ENCODE results near the gene PLCL1.

PLCL1 gene

GRCh38 chr2:197941715-197942114 lies 137.3 kb downstream of the PLCL1 start:
- H3K4me1 ChIP-seq (ENCODE audit: control insufficient read depth, insufficient read depth, low read length), result peaks cover 4% of the 10 kb centered on the region

GRCh38 chr2:197943731-197944130 lies 139.3 kb downstream of the PLCL1 start:
- no peak overlapping the region for H3K4me3 ChIP-seq (ENCODE audit: low read depth, low read length)
- no peak overlapping the region for H3K9ac ChIP-seq (ENCODE audit: low read length)
- H3K36me3 ChIP-seq (ENCODE audit: control insufficient read depth, insufficient read depth, low read length), result no peaks in the 10 kb centered on the region
- H3K27ac ChIP-seq (ENCODE audit: low read depth, low read length), result no peak overlapping the region
- no peaks in the 10 kb centered on the region for H3K9me3 ChIP-seq (ENCODE audit: control insufficient read depth, insufficient read depth, low read depth, low read length)
- H3K27me3 ChIP-seq (ENCODE audit: control insufficient read depth, insufficient read depth, low read length), result no peaks in the 10 kb centered on the region
- H3K4me1 ChIP-seq (ENCODE audit: control insufficient read depth, insufficient read depth, low read length), result peaks cover 10% of the 10 kb centered on the region

More at GRCh38 chr2:197941715-197942114, 137.3 kb downstream of the PLCL1 start:
- H3K9me3 ChIP-seq (ENCODE audit: control insufficient read depth, insufficient read depth, low read depth, low read length), result no peaks in the 10 kb centered on the region
- H3K27ac ChIP-seq (ENCODE audit: low read depth, low read length), result no peak overlapping the region
- H3K9ac ChIP-seq (ENCODE audit: low read length), result no peak overlapping the region
- no peaks in the 10 kb centered on the region for H3K36me3 ChIP-seq (ENCODE audit: control insufficient read depth, insufficient read depth, low read length)
- no peaks in the 10 kb centered on the region for H3K27me3 ChIP-seq (ENCODE audit: control insufficient read depth, insufficient read depth, low read length)
- H3K4me3 ChIP-seq (ENCODE audit: low read depth, low read length), result no peak overlapping the region

- Histone ChIP-seq H3K9ac (ENCODE audit: low read length) (no peak overlapping the region), H3K36me3 (ENCODE audit: control insufficient read depth, insufficient read depth, low read length) (no peaks in the 10 kb centered on the region), H3K4me1 (ENCODE audit: control insufficient read depth, insufficient read depth, low read length) (peaks cover 10% of the 10 kb centered on the region), H3K27me3 (ENCODE audit: control insufficient read depth, insufficient read depth, low read length) (no peaks in the 10 kb centered on the region), H3K9me3 (ENCODE audit: control insufficient read depth, insufficient read depth, low read depth, low read length) (no peaks in the 10 kb centered on the region), H3K4me3 (ENCODE audit: low read depth, low read length) (no peak overlapping the region), H3K27ac (ENCODE audit: low read depth, low read length) (no peak overlapping the region)
Measured at GRCh38 chr2:197944416-197945096, 140.2 kb downstream of the PLCL1 start.

GRCh38 chr2:197946562-197946961 lies 142.2 kb downstream of the PLCL1 start:
- Histone ChIP-seq H3K9me3 (ENCODE audit: control insufficient read depth, insufficient read depth, low read depth, low read length) (no peaks in the 10 kb centered on the region), H3K36me3 (ENCODE audit: control insufficient read depth, insufficient read depth, low read length) (no peaks in the 10 kb centered on the region), H3K4me1 (ENCODE audit: control insufficient read depth, insufficient read depth, low read length) (peaks cover 10% of the 10 kb centered on the region), H3K27me3 (ENCODE audit: control insufficient read depth, insufficient read depth, low read length) (no peaks in the 10 kb centered on the region), H3K4me3 (ENCODE audit: low read depth, low read length) (no peak overlapping the region), H3K27ac (ENCODE audit: low read depth, low read length) (no peak overlapping the region), H3K9ac (ENCODE audit: low read length) (no peak overlapping the region)

GRCh38 chr2:197947219-197947757 lies 142.9 kb downstream of the PLCL1 start:
- Histone ChIP-seq H3K9me3 (ENCODE audit: control insufficient read depth, insufficient read depth, low read depth, low read length) (no peaks in the 10 kb centered on the region), H3K4me3 (ENCODE audit: low read depth, low read length) (no peak overlapping the region), H3K27ac (ENCODE audit: low read depth, low read length) (no peak overlapping the region), H3K4me1 (ENCODE audit: control insufficient read depth, insufficient read depth, low read length) (peaks cover 10% of the 10 kb centered on the region), H3K9ac (ENCODE audit: low read length) (no peak overlapping the region), H3K36me3 (ENCODE audit: control insufficient read depth, insufficient read depth, low read length) (no peaks in the 10 kb centered on the region), H3K27me3 (ENCODE audit: control insufficient read depth, insufficient read depth, low read length) (no peaks in the 10 kb centered on the region)

GRCh38 chr2:197949224-197949623 lies 144.8 kb downstream of the PLCL1 start:
- no peak overlapping the region for H3K4me3 ChIP-seq (ENCODE audit: low read depth, low read length)
- H3K9ac ChIP-seq (ENCODE audit: low read length), result no peak overlapping the region
- no peak overlapping the region for H3K27ac ChIP-seq (ENCODE audit: low read depth, low read length)
- H3K4me1 ChIP-seq (ENCODE audit: control insufficient read depth, insufficient read depth, low read length), result peaks cover 10% of the 10 kb centered on the region
- H3K9me3 ChIP-seq (ENCODE audit: control insufficient read depth, insufficient read depth, low read depth, low read length), result no peaks in the 10 kb centered on the region
- no peaks in the 10 kb centered on the region for H3K27me3 ChIP-seq (ENCODE audit: control insufficient read depth, insufficient read depth, low read length)
- H3K36me3 ChIP-seq (ENCODE audit: control insufficient read depth, insufficient read depth, low read length), result no peaks in the 10 kb centered on the region

- Histone ChIP-seq H3K27me3 (ENCODE audit: control insufficient read depth, insufficient read depth, low read length) (no peaks in the 10 kb centered on the region), H3K4me1 (ENCODE audit: control insufficient read depth, insufficient read depth, low read length) (peaks cover 10% of the 10 kb centered on the region), H3K27ac (ENCODE audit: low read depth, low read length) (no peak overlapping the region), H3K9me3 (ENCODE audit: control insufficient read depth, insufficient read depth, low read depth, low read length) (no peaks in the 10 kb centered on the region), H3K9ac (ENCODE audit: low read length) (no peak overlapping the region), H3K4me3 (ENCODE audit: low read depth, low read length) (no peak overlapping the region), H3K36me3 (ENCODE audit: control insufficient read depth, insufficient read depth, low read length) (no peaks in the 10 kb centered on the region)
Measured at GRCh38 chr2:197950006-197950405, 145.6 kb downstream of the PLCL1 start.

- Histone ChIP-seq H3K9me3 (ENCODE audit: control insufficient read depth, insufficient read depth, low read depth, low read length) (no peaks in the 10 kb centered on the region), H3K4me1 (ENCODE audit: control insufficient read depth, insufficient read depth, low read length) (peaks cover 10% of the 10 kb centered on the region), H3K36me3 (ENCODE audit: control insufficient read depth, insufficient read depth, low read length) (no peaks in the 10 kb centered on the region), H3K27me3 (ENCODE audit: control insufficient read depth, insufficient read depth, low read length) (no peaks in the 10 kb centered on the region), H3K4me3 (ENCODE audit: low read depth, low read length) (no peak overlapping the region), H3K27ac (ENCODE audit: low read depth, low read length) (no peak overlapping the region), H3K9ac (ENCODE audit: low read length) (no peak overlapping the region)
Measured at GRCh38 chr2:197950724-197951123, 146.3 kb downstream of the PLCL1 start.

- Histone ChIP-seq H3K4me3 (ENCODE audit: low read depth, low read length) (no peak overlapping the region), H3K27me3 (ENCODE audit: control insufficient read depth, insufficient read depth, low read length) (no peaks in the 10 kb centered on the region), H3K27ac (ENCODE audit: low read depth, low read length) (no peak overlapping the region), H3K9ac (ENCODE audit: low read length) (no peak overlapping the region), H3K36me3 (ENCODE audit: control insufficient read depth, insufficient read depth, low read length) (no peaks in the 10 kb centered on the region), H3K4me1 (ENCODE audit: control insufficient read depth, insufficient read depth, low read length) (no peaks in the 10 kb centered on the region), H3K9me3 (ENCODE audit: control insufficient read depth, insufficient read depth, low read depth, low read length) (no peaks in the 10 kb centered on the region)
Measured at GRCh38 chr2:197952540-197953202, 148.3 kb downstream of the PLCL1 start.

GRCh38 chr2:197954328-197954727 lies 149.9 kb downstream of the PLCL1 start:
- Histone ChIP-seq H3K9me3 (ENCODE audit: control insufficient read depth, insufficient read depth, low read depth, low read length) (no peaks in the 10 kb centered on the region), H3K9ac (ENCODE audit: low read length) (no peak overlapping the region), H3K27ac (ENCODE audit: low read depth, low read length) (no peak overlapping the region), H3K27me3 (ENCODE audit: control insufficient read depth, insufficient read depth, low read length) (no peaks in the 10 kb centered on the region), H3K4me1 (ENCODE audit: control insufficient read depth, insufficient read depth, low read length) (no peaks in the 10 kb centered on the region), H3K36me3 (ENCODE audit: control insufficient read depth, insufficient read depth, low read length) (no peaks in the 10 kb centered on the region), H3K4me3 (ENCODE audit: low read depth, low read length) (no peak overlapping the region)

- no peaks in the 10 kb centered on the region for H3K4me1 ChIP-seq (ENCODE audit: control insufficient read depth, insufficient read depth, low read length)
- H3K9ac ChIP-seq (ENCODE audit: low read length), result no peak overlapping the region
- H3K27ac ChIP-seq (ENCODE audit: low read depth, low read length), result no peak overlapping the region
- no peak overlapping the region for H3K4me3 ChIP-seq (ENCODE audit: low read depth, low read length)
- no peaks in the 10 kb centered on the region for H3K9me3 ChIP-seq (ENCODE audit: control insufficient read depth, insufficient read depth, low read depth, low read length)
- no peaks in the 10 kb centered on the region for H3K27me3 ChIP-seq (ENCODE audit: control insufficient read depth, insufficient read depth, low read length)
- H3K36me3 ChIP-seq (ENCODE audit: control insufficient read depth, insufficient read depth, low read length), result no peaks in the 10 kb centered on the region
Measured at GRCh38 chr2:197958592-197959150, 154.3 kb downstream of the PLCL1 start.
